NCI-H146 treated with DMSO at 0.1 percent for 48 hours (cell line): ENCODE results near the gene GPRIN1.
"Not testable (repeated sequence)": the region's sequence is repeated elsewhere in the genome, so short reads cannot be mapped to it uniquely, and the experiment has no call there.

ENCODE experiments used
- DNase-seq: peaks from one replicate; lab custom pipeline; 2025; ENCODE audit not compliant: unreplicated experiment; lab: John Stamatoyannopoulos, UW

GPRIN1 gene

DNA sequence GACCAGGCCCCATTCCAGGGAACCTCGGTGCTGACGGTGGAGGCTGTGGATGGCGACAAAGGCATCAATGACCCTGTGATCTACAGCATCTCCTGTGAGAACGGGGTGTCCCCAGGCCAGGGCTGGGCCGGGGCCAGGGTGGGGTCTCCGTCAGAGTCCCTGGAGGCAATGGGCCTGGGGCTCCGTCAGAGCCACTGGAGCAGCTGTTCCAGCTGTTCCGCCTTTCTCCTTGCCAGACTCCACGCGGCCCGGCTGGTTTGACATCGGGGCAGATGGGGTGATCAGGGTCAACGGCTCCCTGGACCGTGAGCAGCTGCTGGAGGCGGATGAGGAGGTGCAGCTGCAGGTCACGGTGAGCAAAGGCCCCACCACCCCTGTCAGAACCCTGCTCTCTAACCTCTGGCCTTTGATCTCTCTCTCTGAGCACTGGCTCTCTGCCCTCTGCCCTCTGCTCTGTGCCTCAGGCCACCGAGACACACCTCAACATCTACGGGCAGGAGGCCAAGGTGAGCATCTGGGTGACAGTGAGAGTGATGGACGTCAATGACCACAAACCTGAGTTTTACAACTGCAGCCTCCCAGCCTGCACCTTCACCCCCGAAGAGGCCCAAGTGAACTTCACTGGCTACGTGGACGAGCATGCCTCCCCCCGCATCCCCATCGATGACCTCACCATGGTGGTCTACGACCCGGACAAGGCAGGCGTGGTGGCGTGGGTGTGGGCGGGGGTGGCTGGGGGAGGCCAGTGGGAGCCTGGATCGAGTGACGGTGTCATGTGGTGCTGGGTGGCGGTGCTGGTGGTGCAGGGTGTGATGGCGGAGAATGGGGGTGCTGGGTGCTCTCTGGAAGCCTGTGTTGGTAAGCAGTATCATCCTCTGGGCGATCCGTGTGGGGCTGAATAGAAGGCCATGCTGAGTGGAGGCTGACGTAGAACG is 34.2 kb downstream of the GPRIN1 start:
- DNase-seq, result no peak

DNA sequence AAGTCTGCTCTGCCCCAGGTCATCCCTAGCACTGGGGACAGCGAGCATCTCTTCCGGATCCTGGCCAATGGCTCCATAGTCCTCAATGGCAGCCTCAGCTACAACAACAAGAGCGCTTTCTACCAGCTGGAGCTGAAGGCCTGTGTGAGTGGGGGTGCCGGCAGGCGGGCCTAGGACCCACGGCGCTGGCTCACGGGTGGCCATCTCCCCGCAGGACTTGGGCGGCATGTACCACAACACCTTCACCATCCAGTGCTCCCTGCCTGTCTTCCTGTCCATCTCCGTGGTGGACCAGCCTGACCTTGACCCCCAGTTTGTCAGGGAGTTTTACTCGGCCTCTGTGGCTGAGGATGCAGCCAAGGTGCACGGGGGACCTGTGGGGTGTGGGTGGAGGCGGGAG is 34.9 kb downstream of the GPRIN1 start:
- DNase-seq, result no peak

DNA sequence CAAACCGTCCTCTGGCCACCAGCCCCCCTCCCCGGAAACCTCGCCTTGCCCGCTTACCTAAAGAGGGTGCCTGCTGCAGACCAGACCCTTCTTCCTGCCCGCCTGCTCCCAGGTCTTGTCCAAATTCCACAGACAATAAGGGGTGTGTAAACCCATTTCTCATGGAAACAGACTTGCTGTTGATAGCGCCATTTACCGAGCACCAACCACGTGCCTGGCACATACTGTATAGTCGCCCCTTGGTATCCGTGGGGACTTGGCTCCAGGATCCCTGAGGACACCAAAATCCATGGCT is 35.7 kb downstream of the GPRIN1 start:
- no peak for DNase-seq

DNA sequence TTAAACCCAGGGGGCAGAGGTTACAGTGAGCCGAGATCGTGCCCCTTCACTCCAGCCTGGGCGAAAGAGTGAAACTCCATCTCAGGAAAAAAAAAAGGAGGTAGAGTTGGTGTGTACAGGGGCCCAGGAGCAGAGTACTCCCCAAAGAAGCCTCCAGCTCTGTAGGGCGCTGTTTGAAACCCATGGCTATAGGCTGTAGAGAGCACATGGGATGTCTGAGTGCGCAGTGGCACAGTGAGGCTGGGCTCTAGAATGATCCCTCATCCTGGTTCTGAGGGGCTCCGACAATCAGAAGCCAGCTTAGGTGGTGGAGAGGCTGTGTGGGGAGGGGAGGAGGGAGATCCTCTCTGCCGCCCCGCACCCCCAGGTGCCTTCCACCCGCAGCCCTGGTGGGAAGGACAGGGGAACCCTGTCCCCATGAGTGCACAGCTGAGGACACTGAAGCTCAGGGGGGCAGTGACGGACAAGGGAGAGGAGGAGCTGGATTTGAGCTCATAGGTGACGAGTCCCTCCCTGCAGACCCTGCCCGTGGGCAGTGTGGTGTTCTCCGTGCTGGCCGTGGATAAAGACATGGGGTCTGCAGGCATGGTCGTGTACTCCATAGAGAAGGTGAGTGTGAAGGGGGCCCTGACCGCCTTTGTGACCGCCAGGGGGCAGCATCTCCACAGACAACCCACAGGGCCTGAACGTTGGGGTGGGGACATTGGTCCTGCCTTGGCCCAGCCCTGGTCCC is 36.2 kb downstream of the GPRIN1 start:
- no peak for DNase-seq

DNA sequence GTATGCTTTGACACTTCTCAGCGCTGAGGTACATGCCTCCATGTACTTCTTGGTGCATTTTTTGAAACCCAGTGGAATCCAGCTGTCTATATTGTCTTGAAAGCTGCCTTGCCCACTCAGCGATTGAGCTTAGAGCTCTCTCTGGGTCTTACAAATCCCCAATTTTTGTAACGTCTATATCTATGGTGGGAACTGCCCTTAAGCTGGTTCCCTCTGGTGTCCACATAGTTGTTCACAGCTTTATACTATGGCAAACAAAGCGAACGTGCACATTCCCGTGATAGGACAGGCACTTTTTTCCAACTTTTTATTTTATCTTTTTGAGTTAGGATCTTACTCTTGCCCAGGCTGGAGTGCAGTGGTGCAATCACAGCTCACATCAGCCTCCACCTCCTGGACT is 39.9 kb downstream of the GPRIN1 start:
- no peak for DNase-seq

DNA sequence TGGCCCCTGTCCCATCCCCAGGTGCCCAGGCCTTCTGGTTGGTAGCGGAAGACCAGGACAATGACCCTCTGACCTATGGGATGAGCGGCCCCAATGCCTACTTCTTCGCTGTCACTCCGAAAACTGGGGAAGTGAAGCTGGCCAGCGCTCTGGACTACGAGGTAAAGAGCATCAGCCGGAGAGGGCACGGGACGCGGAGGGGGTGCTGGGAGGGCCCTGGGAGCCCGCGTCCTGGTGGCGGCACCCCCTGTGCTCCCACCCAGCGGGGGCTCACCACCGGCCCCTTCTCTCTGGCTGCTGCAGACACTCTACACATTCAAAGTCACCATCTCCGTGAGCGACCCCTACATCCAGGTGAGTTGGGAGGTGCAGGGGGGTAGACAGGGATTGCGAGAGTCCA is 41.3 kb downstream of the GPRIN1 start:
- no peak for DNase-seq

DNA sequence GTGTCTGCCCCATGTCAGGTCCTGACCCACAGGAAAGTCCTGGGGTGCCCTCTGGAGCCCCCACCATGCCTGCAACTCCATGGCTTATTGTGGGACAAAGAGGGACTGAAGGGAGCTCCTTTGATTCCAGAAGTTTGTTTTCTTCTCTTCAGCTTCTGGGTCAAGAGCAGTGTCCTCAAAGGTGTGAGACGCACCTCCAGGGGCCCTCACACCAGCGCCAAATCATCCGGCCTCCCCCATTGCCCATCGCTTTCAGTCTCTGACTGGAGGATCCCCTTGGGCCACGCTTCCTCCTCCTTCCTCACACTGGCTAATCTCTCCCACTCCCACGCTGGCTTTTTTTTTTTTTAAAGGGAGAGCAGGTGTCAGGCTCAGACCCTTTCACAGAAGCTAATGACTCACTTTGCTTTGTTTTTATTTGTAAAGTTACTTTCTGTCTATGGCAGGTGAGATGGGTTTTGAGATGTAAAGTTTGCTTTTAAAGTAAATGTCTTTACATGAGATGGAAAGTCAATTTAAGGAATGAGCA is 44.1 kb downstream of the GPRIN1 start:
- no peak for DNase-seq

DNA sequence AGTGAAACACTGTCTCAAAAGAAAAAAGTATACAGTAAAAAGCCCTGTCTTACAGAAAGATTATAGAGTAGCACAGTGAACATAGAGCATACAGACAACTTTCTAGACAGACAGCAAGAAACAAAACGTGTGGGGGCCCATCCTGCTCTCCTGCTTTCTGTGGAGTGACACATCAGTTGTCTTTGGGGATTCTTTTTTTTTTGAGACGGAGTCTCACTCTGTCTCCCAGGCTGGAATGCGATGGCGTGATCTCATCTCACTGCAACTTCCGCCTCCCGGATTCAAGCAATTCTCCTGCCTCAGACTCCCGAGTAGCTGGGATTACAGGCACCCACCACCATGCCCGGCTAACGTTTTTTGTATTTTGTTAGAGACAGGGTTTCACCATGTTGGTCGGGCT is 46.0 kb downstream of the GPRIN1 start:
- DNase-seq, result no peak

DNA sequence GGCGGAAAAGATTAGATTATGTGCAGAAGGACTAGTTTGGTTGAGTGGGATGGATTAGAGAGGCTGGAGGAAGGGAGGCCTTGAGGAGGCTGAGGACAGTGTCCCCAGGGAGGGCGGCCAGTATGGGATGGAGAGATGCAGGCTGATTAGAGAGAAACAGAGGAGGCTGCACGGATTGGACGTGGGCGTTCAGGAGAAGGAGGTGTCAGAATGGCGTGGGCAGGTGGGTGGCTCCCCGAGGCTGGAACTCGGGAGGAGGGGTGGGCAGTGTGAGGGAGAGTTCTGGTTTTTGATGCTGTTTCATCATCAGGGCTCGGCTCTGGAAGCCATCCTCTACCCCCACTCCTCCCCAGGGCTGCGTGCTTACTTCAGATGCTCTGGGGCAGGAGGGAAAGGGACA is 47.8 kb downstream of the GPRIN1 start:
- DNase-seq, result no peak

DNA sequence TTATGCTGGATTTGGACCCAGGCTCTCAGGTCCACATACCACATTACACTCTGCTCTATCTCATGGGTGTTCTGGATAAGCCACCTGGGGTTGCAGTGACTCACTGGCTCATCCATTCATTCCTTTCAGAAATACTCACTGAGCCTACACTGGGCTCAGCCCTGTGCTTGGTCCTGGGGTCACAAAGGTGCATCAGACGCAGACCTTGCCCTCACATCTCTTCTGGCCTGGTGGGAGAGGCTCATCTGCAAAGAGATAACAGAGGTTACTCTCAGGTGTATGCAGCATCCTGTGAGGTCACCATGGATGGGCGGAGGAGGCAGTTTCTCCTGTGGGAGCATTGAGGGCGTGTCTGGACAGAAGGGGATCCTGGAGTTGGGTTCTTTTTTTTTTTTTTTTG is 48.7 kb downstream of the GPRIN1 start:
- no peak for DNase-seq

DNA sequence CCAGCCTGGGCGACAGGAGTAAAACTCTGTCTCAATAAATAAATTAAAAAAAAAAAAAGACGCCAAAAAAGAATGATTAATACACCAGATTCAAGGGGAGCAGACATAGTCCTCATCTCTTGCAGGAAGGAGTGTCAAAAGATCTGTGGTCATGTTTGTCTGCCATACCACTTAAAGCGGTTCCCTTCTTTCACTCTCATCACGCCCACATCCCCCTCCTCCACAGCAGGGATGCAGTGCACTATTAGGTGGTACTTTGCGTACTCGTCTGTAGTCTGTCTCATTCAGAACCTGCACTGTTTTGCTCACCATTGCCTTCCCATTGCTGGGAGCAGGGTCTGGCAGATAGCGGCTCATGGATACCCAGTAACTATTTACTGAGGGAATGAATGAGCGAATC is 49.6 kb downstream of the GPRIN1 start:
- no peak for DNase-seq

DNA sequence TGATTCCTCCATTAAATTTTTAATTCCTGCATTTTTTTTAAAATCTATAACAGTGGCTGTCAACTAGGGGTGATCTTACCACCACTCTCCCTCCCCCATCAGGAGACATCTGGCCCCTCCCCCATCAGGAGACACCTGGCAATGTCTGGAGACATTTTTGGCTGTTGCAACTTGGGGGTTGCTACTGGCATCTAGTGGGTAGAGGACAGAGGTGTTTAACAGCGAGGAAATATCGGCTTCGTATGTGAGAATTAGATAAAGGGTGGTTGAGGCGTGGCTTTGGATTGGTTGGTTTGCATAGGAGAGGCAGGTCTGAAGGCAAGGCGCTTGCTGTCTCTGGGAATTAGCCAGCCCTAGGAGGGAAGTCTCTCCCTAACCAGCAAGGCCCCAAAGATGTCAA is 50.3 kb downstream of the GPRIN1 start:
- DNase-seq, result no peak

DNA sequence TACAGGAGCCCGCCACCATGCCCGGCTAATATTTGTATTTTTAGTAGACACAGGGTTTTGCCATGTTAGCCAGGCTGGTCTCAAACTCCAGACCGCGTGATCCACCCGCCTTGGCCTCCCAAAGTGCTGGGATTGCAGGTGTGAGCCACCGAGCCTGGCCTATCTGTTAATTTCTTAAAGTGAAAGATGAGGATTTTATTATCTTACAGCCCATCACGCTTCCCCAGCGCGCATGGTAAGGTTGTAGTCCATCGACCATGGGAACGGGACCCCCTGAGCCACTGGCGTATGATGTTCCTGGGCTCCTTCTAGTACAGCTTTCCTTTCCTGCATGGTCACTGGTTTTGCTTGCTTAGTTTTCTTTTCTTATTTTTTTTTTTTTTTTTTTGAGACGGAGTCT is 52.1 kb downstream of the GPRIN1 start:
- DNase-seq, result no peak

DNA sequence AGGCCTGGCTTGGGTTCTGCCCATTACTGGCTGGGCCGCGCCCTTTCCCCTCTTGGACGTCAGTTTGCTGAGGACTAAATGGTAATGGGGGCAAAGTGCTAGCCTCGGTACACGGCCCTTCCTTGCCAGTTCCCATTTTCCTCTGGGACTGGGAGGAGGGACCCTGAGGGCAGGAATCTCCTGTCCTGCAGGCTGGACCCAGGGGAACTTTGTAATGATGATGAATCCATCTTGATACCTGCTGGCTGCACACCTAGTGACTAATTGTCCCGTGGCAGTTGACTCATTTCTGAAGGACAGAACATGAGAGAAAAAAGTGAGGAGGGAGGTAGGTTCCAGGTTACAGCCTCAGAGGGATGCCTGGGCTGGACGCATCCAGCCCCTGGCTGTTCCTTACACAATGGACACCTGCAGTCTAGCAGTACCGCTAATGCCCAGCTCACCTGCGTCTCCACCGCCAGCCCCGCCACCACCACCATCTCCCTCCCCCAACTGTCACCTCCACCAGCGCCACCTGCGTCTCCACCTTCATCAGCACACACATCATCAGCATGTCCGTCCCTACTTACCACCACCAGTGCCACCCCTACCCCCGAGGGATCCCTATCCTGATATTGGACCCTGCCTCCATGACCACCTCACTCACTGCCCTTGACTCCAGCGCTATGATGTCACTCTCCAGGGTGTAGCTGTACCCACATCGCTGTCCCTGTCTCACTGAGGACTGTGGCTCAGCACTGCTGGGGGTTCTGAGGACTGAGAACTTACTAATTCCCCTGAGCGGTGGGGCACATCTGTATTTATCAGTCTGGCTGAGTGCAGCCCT is 56.5 kb downstream of the GPRIN1 start:
- peak; percentile 44 for DNase-seq

DNA sequence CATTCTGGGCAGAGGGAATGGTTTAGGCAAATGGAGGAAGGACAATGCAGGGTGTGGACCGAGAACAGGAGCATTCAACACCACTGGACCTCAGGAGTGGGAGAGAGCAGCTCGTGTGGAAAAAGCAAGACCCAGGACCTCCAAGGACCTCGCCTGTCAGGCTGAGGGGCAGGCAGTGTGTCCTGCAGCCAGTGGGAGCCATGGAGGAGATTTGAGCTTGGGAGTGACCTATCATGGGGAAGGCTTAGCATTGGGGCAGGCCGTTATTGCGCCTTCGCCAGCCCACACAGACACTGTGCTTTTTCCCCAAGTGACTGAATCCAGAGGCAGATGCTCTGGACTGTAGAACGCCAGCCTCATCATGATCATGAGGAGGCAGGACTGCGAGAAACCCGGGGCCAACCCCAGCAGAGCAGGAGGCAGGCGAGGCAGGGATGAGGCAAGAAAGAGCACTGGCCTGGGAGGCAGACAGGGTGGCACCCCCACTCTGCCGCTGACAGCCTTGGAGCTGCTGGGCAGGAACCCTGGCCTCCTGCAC is 57.6 kb downstream of the GPRIN1 start:
- no peak for DNase-seq

DNA sequence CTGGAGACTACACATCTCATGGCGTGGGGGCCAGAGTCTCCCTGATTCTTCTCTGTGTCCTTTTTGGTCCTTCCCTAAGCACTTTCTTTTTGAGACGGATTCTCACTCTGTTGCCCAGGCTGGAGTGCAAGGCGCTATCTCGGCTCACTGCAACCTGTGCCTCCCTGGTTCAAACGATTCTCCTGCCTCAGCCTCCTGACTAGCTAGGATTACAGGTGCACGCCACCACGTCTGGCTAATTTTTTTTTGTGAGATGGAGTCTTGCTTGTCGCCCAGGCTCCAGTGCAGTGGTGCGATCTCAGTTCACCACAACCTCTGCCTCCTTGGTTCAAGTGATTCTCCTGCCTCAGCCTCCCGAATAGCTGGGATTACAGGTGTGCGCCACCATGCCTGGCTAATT is 59.0 kb downstream of the GPRIN1 start:
- not testable (repeated sequence) for DNase-seq

DNA sequence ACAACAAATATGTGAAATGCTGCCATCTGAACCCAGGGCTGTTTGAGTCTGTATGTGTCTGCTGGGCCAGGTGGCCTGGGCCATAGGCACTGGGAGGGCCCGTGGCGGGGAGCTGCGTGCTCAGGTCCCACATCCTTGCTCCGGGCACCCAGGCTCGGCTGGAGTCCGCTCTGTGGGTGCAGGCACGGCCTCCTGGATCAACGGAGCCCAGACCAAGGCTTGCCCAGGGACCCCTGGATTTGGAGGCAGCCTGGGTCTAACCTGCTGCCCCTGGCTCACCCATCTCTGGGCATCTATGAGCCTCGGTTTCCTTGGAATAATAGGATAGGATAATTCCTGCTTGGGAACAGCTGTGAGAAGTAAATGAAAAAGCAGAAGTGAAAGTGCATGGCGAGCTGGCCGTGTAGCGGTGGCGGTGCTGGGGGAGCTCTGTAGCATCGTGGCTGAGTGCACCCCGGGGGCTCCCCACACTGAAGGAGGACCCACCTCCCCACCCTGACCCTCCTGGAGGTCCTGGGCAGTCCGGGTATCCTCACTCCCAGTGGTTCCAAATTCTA is 59.6 kb downstream of the GPRIN1 start:
- no peak for DNase-seq

DNA sequence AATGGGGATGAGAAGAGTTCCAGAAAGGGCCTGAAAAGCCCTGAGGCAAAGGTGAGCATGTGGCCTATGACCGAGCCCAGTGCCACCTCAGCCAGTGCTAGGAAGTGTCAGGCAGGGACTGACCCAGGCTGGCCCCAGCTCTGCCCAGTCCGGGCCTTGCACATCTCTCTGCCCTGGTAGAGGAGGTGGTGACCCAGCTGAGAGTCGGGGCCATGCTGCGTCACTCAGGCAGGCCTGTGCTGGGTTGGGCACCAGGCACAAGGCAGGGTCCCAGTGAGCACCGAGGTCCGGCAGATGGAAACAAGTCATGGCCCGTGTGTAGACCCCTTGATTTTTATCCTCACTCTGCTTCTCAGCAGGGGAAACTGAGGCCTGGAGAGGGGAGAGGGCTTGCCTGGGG is 60.1 kb downstream of the GPRIN1 start:
- DNase-seq, result no peak

DNA sequence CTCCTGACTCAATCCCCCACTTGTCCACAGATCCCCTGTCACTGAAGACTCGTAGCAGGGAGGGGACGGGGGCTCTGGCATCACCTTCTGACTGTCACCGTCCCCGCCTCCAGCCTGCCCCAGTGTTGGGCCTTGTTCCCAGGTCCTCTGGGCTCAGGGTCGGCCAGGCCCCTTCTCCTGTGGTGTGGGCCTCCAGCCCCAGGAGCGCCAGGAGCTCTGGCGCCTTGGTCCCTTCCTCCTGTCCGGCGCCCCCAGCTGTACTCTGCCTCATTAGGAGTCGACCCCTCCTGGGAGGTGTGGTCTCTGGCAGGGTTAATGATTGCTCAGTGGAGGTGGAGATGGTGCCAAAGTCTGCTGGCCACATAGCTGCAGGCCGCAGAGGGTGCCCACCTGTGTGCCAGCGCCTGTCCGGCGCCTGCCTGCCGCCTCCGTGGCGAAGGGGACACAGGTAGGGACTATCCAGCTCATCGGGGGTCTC is 61.0 kb downstream of the GPRIN1 start, which contains the start of gene CDHR2:
CDHR2 (plus strand) TSS at position 376 of the 478 bp plus-strand sequence. CDS start 16,011 bp downstream, outside the sequence.
- no peak for DNase-seq

DNA sequence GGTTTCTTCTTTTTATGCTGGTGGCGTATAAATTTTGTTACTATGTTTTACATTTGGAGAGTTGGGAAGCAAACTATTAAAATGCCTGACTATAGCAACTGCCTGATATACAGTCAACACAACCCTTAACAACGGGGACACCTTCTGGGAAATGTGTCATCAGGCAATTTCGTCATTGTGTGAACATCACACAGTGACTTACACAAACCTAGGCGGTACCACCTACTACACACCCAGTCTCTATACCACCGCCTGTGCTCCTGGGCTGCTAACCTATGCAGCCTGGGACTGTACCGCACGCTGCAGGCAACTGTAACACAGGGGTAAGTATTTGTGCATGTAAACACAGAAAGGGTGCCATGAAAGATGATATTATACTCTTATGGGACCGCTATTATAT is 62.2 kb downstream of the GPRIN1 start:
- DNase-seq, result no peak
